GM08714 (cell line): Measurements from ENCODE around the gene MYOC.
"Not testable (repeated sequence)": the region's sequence is repeated elsewhere in the genome, so short reads cannot be mapped to it uniquely, and the experiment has no call there.

Experiments
- H3K4me3 ChIP-seq: fragments of 200-500 bp; sonication (Bioruptor generic); 2 replicates; pipeline ENCODE4 v1.5.1; 2014; ENCODE audit warnings: mild to moderate bottlenecking, low read length, inconsistent platforms
- ZNF274 ChIP-seq: IDR thresholded peaks from 2 replicates; pipeline ENCODE4 v1.6.1; 2012; ENCODE audit warnings: mild to moderate bottlenecking, low read depth, low read length

MYOC gene

DNA sequence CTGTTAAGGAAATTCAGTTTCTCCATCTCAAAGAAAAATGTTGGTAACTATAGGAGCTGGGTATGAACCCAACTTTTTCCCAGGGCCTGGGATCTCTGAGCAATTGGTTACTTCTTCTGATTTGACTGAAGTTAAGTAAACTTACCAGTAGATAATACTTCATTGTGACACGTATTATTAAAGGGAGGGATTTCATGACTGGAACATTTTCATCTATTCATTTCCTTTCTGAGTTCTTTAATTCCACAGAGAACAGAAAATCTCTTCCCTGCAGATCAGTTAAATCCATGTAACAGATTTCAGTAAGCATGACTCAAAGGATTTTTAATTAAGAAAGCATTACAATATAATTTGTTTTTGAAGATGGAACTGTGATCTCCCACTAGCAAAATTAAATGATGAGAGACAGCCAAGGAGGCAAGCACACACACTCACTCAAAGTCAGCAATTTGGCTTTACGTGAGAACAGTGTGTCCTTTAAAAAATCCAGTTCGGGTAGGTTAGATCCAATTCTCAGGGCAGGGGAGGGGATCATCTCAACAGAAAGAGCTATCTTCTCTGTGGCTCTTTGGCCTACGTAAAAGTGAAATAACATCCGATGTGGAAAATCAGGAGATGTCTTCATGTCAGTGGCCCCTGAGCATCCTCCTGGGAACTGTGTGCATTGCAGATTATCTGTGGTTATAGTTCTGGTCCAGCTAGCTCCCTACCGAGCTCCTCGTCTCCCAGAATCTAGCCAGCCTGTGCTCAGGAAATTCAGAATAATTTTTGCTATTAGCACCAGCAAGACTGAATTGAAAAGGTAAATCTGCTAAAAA lies 10.8 kb upstream of the MYOC start:
- TF ChIP-seq ZNF274: no peak

DNA sequence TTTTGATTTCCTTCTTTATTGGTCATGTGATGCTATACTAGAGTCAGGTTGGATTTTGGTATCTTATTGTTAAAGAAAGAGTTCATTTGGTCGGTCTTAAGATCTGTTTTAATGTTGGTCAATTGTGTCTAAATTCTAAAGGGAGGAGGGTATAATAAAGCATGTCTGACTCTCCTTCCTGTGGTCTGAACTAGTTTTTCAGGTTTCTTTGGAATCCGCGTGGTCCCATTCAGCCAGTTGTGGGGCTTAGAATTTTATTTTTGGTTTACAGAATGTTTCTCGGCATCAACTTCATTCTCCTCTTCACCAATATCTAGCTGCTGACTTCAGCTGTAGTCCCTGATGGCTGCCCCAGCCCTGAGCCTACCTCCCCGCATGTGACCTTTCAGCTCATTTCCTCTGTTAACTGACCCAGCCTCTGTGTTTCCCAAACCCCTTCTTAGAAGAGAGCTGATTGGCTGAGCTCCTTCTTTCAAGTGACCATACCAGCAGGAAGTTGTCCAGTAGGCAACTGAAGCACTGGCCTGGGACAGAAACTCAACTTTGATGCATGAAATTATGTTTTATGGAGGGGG lies 8.7 kb upstream of the MYOC start:
- no peak overlapping the region for H3K4me3 ChIP-seq
- no peak for TF ChIP-seq ZNF274

More for the DNA sequence above, 10.8 kb upstream of the MYOC start:
- H3K4me3 ChIP-seq: no peak overlapping the region

DNA sequence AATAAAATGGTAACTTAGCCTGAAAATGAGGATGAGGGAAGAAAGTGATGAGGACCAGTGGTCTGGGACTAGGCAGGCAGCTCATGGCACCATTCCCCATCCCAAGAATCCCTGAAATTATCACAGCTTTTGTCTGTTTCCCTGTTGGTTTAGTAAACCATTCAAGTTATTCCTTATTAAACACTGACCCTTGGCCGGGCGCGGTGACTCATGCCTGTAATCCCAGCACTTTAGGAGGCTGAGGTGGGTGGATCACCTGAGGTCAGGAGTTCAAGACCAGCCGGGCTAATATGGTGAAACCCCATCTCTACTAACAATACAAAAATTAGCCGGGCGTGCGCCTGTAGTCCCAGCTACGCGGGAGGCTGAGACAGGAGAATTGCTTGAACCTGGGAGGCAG lies 3.7 kb upstream of the MYOC start:
- H3K4me3 ChIP-seq: not testable (repeated sequence)

DNA sequence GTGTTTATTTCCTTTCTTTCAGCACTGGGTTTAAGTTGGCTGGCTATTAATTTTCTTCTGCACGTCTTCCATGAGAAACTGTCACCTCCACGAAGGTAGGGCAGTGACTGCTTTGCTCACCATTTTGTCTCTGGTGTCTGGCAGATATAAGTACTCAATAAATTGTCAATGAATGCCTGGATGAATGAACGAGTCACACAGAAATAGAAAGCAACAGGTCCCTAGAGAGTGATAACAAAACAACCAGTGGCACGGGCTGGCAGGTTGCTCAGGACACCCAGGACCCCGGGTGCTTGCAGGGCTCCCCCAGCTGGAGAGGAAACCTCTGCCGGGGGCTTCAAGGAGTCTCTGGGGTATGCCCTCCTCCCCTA lies 3.2 kb upstream of the MYOC start:
- no peak for TF ChIP-seq ZNF274
- no peak overlapping the region for H3K4me3 ChIP-seq

DNA sequence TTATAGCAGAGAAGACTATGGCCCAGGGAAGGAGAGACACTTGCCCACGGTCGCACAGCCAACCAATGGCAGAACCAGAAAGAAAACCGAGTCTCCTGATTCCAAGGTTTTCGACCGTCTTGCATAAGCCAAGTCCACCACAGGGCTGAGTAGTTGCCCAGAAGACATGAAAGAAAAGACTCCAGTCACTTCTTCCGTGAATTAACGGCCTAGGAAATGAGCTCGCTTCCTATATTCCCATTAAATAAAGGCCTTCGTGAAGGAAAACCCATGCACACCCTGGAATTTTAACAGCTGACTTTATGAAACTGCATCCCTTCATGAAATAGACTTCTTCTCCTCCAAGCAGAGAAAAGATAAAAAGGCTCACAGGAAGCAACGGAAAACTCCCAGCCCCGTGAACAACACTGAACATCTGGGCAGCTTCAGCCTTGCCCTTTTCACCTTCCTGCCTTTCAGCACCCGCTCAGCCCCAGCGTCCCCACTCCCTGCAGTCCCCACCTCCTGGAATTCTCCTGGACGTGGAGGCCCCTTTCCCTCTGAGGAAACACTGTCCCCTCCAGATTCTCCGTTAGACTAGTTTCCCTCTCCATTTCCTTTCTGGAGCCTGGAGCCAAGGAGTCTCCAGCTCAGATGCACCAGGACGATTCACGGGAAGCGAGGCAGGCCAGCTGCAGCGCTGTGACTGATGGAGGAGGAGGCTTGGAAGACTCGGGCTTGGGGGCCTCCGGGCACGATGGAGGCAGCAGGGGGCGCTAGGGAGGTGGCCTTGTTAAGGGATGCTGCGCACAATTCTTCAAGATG lies 2.7 kb upstream of the MYOC start:
- H3K4me3 ChIP-seq: no peak overlapping the region
- TF ChIP-seq ZNF274: no peak

DNA sequence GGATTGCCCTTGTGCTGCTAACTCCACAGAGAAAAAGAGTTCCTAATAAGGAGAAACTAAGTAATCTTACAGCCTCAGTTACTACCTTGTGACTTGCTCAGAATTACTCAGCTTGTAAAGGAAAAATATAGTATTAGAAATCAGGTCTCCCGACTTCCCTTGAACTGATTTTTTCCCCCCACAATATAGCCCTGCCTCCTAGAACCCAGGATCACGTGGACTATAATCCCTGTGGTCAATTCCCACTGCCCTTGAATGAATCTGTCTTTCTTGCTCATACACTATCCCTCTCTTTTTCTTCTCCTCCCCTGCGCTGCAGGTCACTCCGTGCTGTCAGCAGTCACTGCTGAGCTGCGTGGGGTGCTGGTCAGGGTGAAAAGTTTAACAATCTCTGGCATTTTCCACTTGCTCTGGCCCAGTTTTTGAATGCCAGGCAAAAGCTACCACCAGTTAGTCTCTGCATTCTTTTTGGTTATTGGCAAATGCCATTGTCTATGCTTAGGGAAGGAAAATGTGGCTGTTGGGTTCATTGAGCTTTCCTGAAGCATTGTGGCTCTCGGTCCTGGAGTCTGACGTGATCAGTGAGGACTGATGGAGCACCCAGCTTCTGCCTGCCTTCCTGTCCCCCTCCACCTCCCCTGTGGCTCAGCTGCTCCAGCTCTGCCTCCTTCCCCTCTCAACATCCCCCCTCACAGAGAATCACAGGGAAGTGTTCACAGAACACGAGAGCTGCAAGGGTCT lies 1.9 kb upstream of the MYOC start:
- TF ChIP-seq ZNF274: no peak
- no peak overlapping the region for H3K4me3 ChIP-seq

DNA sequence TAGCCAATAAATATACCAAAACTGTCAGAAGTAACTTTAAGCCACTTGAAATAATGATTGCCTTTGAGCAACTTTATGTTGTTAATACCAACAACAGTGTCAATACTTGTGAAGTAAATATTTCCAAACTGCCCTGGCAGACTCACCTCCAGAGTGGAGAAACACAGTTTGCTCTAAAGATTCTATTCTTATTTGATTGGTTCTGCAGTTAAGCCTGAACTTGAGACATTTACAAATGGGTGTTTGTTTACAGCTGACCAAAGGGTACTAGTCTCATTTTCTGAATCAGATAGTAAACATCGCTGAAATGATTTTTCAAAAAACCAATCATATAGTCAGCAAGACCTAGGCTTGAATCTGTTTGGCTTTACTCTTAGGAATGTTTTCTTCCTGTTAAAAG lies 1.3 kb upstream of the MYOC start:
- no peak overlapping the region for H3K4me3 ChIP-seq
- no peak for TF ChIP-seq ZNF274

DNA sequence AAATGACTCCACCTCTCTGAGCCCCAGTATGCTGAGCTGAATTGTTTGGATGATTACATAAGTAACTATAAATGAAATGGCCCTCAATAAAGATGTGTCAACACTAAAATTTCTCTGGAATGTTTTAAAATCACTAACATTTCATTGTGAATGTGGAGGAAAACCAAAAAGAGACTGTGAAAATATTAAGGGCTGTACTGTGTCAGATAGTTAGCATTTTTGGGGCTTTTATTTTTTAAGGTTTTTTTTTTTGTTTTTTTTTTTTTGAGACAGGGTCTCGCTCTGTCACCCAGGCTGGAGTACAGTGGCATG lies 6.3 kb downstream of the MYOC start:
- TF ChIP-seq ZNF274: no peak
- no peak overlapping the region for H3K4me3 ChIP-seq

DNA sequence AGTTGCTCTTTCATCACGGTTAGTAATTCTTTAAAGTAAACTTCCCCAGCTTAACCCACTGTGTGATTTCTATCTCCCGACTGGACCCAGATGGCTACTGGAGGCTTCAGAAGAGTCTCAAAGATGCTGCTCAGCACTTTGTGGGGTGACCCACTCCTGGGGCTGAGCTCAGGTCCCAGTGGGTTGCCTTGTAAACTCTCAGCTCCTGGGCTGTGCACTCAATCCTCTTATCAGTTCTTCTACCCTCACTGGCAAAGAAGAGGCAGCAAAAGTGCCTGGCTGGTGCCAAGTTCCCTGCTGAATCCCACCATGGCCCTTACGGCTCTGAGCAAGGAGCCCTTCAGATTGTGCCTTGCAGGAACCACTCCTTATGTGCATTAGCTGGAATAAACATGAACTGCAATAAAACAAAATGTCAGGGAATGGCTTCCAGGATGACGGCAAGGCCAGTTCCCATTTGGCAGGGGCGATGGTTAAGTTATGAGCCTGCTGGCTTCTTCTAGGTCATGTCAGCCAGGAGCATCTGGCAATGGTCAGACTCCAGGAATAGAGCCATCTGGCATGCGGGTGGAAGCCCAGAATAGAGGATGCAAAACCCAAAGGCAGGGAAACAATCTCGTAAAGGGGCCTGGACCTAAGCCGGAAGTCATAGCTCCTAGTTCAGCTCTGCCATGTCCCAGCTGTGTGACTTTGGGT lies 6.8 kb downstream of the MYOC start:
- H3K4me3 ChIP-seq: no peak overlapping the region
- no peak for TF ChIP-seq ZNF274

DNA sequence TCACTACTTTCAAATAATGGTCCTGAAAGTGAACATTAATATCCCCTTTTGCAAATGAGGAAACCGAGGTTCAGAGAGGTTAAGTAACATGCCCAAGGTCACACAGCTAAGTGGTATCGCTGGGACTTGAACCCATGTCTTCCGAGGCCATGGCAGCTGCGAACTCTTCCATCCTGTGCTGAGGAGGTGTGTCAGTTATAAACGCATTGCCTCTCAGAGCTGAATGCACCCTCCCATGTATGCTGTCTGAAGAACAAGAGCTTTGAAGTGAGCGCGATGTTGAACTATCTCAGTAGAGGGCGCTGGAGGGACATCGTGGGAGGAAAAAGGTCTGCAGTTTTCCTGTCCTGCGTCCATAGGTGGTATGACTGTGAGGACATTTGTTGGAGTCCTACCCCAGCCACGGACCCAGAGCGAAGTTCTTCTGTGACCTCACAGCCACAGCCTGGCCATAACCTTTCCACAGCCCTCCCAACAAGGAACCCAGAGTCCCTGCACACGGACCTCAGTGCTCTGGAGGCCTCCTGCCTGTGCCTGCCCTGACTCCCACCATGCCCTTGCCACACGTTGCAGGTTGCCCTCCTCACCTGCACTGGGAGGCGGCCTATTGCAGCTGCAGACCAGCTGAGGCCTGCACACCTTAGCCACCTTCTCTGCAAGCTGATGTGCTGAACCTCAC lies 7.5 kb downstream of the MYOC start:
- no peak for TF ChIP-seq ZNF274
- H3K4me3 ChIP-seq: no peak overlapping the region

DNA sequence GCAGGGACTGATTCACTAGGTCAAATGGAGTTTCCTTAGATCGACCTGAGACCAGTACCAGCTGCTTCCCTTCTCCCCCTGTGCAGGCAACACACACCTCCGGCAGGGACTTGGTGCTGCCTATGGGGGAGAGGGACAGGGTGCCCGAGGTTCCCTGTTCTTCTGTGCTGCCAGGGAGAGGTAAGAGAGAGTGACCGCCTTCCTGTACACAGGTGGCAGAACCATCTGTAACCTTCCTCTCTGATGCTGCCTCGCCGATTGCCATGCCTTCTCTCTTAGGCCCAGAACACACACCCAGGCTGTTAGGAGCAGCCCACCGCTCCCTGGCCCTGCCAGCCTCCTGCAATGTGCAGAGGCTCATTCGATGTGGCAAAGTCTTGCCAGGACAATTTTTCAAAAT lies 9.3 kb downstream of the MYOC start:
- TF ChIP-seq ZNF274: no peak
- no peak overlapping the region for H3K4me3 ChIP-seq

DNA sequence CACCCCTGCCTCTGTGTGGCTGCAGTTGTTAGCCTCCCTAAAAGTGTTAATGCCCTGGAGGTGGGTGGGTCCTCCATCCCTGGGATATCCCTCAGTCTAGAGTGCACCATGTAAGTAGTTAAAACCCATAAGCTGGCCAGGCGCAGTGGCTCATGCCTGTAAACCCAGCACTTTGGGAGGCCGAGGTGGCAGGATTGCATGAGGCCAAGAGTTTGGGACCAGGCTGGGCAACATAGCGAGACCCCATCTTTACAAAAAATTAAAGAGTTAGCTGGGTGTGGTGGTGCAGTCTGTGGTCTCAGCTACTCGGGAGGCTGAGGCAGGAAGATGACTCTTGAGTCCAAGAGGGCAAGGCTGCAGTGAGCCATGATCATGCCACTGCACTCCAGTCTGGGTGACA lies 10.3 kb downstream of the MYOC start:
- TF ChIP-seq ZNF274: no peak
- no peak overlapping the region for H3K4me3 ChIP-seq

DNA sequence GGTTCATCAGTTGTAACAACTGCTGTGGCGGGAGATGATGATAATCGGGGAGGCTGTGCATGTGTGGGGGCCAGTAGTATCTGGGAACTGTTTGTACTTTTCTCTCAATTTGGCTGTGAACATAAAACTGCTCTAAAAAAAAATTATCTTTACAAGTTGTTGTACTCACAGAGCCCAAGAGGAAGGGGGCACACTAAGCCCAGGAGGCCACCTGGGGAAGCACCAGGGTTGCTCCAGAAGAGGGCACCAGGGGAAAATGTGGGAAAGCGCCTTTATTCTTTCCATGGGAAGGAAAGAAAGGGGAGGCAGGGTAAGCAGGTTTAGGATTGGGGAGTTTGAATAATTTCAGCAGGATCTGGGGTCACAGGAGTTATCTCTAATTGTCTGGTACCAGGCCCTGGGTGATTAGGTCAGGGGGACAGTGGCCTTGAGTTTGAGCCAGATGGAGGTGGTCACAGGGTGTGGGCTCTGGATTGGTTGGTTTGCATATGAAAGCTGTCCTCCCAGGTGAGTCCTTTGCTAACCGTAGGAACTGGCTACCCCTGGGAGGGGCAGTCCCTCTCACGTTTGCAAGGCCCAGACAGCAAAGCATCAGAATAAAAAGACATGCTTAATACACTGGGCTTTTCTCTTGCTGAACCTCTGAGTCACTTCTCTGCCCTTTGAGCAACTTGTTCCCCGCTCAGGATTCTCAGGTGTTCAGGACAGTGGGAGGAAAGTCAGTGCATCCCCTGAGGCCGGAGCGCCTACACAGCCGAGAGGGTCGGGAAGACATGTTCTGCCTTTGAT lies 11.2 kb downstream of the MYOC start:
- no peak overlapping the region for H3K4me3 ChIP-seq
- no peak for TF ChIP-seq ZNF274
